HG02885 (cell line): ENCODE data around the gene ATP1A3.

Experiments used
- ATAC-seq: cut with Tn5 transposase; IDR thresholded peaks from one replicate; pipeline ENCODE4 v1.9.1; 2021; ENCODE audit warnings: mild to moderate bottlenecking; ENCODE audit not compliant: unreplicated experiment, poor library complexity

The ATP1A3 gene

GRCh38 chr19:41919948-41920712 is 73.9 kb downstream of the ATP1A3 start:
- ATAC-seq: no peak

GRCh38 chr19:41918653-41919244 is 75.3 kb downstream of the ATP1A3 start:
- no peak for ATAC-seq

- ATAC-seq: no peak
Observed at GRCh38 chr19:41918095-41918494, 75.9 kb downstream of the ATP1A3 start.

GRCh38 chr19:41917676-41918075 is 76.4 kb downstream of the ATP1A3 start:
- no peak for ATAC-seq
